ENCODE results near the gene CCDC40. TPM values are rescaled to one million over a fixed set of nuclear protein-coding genes. Genes with fewer than 3 reads are reported as not detected.
A peak's percentile ranks its signal among the peaks of the same experiment; 100 is the strongest.

CCDC40 gene
- total RNA-seq, 2 donors from 2014 or later: 21.7 to 38.9 TPM

DNA sequence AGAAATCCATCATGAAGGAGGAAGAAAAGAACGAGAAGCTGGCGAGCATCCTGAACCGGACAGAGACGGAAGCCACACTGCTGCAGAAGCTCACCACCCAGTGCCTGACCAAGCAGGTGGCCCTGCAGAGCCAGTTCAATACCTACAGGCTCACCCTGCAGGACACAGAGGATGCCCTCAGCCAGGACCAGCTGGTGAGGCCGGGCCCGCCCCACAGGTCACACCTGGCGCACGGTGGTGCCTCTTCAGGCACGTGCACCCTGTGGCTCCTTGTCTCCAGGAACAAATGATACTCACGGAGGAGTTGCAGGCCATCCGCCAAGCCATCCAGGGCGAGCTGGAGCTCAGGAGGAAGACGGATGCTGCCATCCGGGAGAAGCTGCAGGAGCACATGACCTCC is 45.2 kb downstream of the CCDC40 start:
- Mint-ChIP-seq H3K4me3 (no peak overlapping the region), H3K9me3 (peaks cover 5% of the 10 kb centered on the region), H3K4me1 (peaks cover 1% of the 10 kb centered on the region), H3K27ac (no peak overlapping the region), H3K36me3 (ENCODE audit: low read depth) (peaks cover 7% of the 10 kb centered on the region), H3K27me3 (ENCODE audit: insufficient read depth) (no peaks in the 10 kb centered on the region)
- Histone ChIP-seq H3K27me3 (ENCODE audit: control insufficient read depth, insufficient read depth, low read length, poor library complexity, severe bottlenecking) (no peaks in the 10 kb centered on the region), H3K9me3 (ENCODE audit: control insufficient read depth, low read length) (peaks cover 4% of the 10 kb centered on the region), H3K4me1 (ENCODE audit: control insufficient read depth, insufficient read depth, low read length) (no peaks in the 10 kb centered on the region), H3K4me3 (ENCODE audit: low read length) (no peak overlapping the region), H3K36me3 (ENCODE audit: control insufficient read depth, insufficient read depth, low read length) (no peaks in the 10 kb centered on the region), H3K9ac (ENCODE audit: extremely low read depth, low read length, poor library complexity, severe bottlenecking) (no peak overlapping the region), H3K27ac (ENCODE audit: low read depth, low read length) (no peak overlapping the region)
- DNase-seq: no peak
- TF ChIP-seq, protein P1, sequence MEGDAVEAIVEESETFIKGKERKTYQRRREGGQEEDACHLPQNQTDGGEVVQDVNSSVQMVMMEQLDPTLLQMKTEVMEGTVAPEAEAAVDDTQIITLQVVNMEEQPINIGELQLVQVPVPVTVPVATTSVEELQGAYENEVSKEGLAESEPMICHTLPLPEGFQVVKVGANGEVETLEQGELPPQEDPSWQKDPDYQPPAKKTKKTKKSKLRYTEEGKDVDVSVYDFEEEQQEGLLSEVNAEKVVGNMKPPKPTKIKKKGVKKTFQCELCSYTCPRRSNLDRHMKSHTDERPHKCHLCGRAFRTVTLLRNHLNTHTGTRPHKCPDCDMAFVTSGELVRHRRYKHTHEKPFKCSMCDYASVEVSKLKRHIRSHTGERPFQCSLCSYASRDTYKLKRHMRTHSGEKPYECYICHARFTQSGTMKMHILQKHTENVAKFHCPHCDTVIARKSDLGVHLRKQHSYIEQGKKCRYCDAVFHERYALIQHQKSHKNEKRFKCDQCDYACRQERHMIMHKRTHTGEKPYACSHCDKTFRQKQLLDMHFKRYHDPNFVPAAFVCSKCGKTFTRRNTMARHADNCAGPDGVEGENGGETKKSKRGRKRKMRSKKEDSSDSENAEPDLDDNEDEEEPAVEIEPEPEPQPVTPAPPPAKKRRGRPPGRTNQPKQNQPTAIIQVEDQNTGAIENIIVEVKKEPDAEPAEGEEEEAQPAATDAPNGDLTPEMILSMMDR (conservative IDR thresholded peaks at IDR 0.05): no peak
- WGBS, 2 experiments (ENCODE audit: insufficient coverage in 1 of 2, insufficient read length in 1 of 2): 94% methylated on average over 8 to 14 of the region's 14 CpGs

DNA sequence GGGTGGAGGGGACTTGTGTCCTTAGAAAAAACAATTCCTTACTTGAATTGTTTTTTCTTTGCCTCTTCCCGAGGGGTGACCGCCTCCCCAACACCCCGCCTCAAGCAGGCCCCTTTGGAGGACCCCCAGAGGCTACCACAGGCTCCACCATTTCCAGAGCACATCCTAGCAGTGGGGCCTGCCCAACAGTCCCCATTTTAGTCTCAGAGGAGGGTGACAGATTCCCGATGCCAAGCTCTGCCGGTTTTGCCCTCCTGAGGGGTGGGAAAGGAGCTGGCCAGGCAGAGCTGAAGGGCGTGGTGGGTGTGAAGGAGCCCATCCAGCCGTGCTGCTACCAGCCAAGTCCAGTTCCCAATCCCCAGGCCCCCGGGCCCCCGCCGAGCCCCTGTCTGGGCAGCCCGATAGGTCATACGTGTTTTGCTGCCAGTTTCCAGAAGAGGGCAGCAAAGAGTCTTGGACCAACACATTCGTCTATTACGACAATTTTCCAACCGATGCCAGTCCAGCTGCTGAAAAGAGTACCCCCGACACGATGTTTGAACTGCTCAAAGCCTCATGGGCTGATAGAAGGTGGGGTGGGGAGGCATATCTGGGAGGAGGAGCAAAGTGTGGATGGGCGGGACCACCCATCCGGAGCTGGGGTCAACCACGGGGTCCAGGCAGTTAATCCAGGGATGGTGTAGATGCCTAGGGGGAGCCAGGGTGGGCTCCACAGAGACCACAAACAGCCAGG is 46.1 kb downstream of the CCDC40 start:
- H3K9ac ChIP-seq (ENCODE audit: extremely low read depth, low read length, poor library complexity, severe bottlenecking): no peak overlapping the region
- Mint-ChIP-seq H3K9me3 (peaks cover 3% of the 10 kb centered on the region), H3K36me3 (ENCODE audit: low read depth) (peaks cover 5% of the 10 kb centered on the region), H3K4me1 (peaks cover 1% of the 10 kb centered on the region), H3K4me3 (no peak overlapping the region), H3K27me3 (ENCODE audit: insufficient read depth) (no peaks in the 10 kb centered on the region), H3K27ac (no peak overlapping the region)
- H3K27ac ChIP-seq (ENCODE audit: low read depth, low read length): no peak overlapping the region
- TF ChIP-seq, protein P1 (conservative IDR thresholded peaks at IDR 0.05): peak; percentile 90
- no peaks in the 10 kb centered on the region for H3K4me1 ChIP-seq (ENCODE audit: control insufficient read depth, insufficient read depth, low read length)
- H3K36me3 ChIP-seq (ENCODE audit: control insufficient read depth, insufficient read depth, low read length): no peaks in the 10 kb centered on the region
- peak; percentile 95 for DNase-seq
- WGBS, 2 experiments (ENCODE audit: insufficient coverage in 1 of 2, insufficient read length in 1 of 2): 39 to 51% methylated on average over 16 to 20 of the region's 20 CpGs
- H3K4me3 ChIP-seq (ENCODE audit: low read length): no peak overlapping the region
- H3K27me3 ChIP-seq (ENCODE audit: control insufficient read depth, insufficient read depth, low read length, poor library complexity, severe bottlenecking): no peaks in the 10 kb centered on the region
- peaks cover under 1% of the 10 kb centered on the region for H3K9me3 ChIP-seq (ENCODE audit: control insufficient read depth, low read length)

DNA sequence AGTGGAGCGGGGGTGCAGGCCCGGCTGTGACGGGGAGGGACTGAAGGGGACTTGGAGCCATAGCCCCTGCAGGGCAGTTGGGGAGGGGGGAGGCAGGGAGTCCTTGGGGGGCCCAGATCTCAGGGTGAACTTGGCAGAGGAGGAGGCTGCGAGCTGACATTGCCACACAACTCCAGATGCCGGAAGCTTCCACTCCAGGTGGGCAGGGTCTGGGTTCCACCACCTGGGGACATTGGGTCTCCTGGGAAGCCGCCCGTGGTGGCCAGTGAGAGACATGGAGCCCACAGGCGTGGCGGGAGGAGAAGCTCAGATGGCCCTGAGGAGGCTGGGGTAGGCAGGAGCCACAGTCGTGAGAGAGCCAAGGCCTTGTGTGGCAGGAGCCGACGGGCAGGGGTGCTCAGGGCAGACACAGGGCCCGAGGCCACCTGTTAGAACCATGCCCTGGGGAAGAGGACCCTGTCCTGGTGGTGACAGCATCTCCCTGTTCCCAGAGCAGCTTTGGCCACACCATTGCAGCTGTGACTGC is 46.8 kb downstream of the CCDC40 start:
- Histone ChIP-seq H3K9ac (ENCODE audit: extremely low read depth, low read length, poor library complexity, severe bottlenecking) (no peak overlapping the region), H3K9me3 (ENCODE audit: control insufficient read depth, low read length) (no peaks in the 10 kb centered on the region), H3K4me1 (ENCODE audit: control insufficient read depth, insufficient read depth, low read length) (no peaks in the 10 kb centered on the region), H3K27me3 (ENCODE audit: control insufficient read depth, insufficient read depth, low read length, poor library complexity, severe bottlenecking) (no peaks in the 10 kb centered on the region), H3K27ac (ENCODE audit: low read depth, low read length) (no peak overlapping the region), H3K4me3 (ENCODE audit: low read length) (no peak overlapping the region), H3K36me3 (ENCODE audit: control insufficient read depth, insufficient read depth, low read length) (no peaks in the 10 kb centered on the region)
- Mint-ChIP-seq H3K27ac (no peak overlapping the region), H3K9me3 (no peaks in the 10 kb centered on the region), H3K4me1 (peaks cover 1% of the 10 kb centered on the region), H3K27me3 (ENCODE audit: insufficient read depth) (no peaks in the 10 kb centered on the region), H3K4me3 (no peak overlapping the region), H3K36me3 (ENCODE audit: low read depth) (peaks cover 3% of the 10 kb centered on the region)
- 89 to 100% methylated on average over 1 to 13 of the region's 13 CpGs for WGBS, 2 experiments (ENCODE audit: insufficient coverage in 1 of 2, insufficient read length in 1 of 2)
- no peak for DNase-seq
- TF ChIP-seq, protein P1 (conservative IDR thresholded peaks at IDR 0.05): no peak

Data from endodermal cell (in vitro differentiated cells).